ENCODE data around the gene TBC1D22A. TPM values are rescaled to one million over a fixed set of nuclear protein-coding genes. Genes with fewer than 3 reads are reported as not detected.

Gene TBC1D22A
- total RNA-seq, 2 experiments from 2014 or later, result 22.3 to 43.9 TPM

- H3K36me3 ChIP-seq (ENCODE audit: insufficient read depth, low read length), result peaks cover 51% of the 10 kb centered on the region; the same call in 1 of the 2 replicates
- peaks cover 11% of the 10 kb centered on the region for H3K79me2 ChIP-seq (ENCODE audit: insufficient read depth, low read depth, low read length)
- H3K4me3 ChIP-seq (ENCODE audit: low read depth, low read length, poor library complexity, severe bottlenecking), result no peak overlapping the region
- TF ChIP-seq CTCF (conservative IDR thresholded peaks at IDR 0.05; ENCODE audit: low read length), result no peak
- no peak for TF ChIP-seq EZH2phosphoT487 (IDR thresholded peaks at IDR 0.05; ENCODE audit: borderline replicate concordance, low read depth, low read length)
- H3K27ac ChIP-seq (ENCODE audit: low read depth, low read length, poor library complexity, severe bottlenecking), result no peak overlapping the region
- H3K4me1 ChIP-seq (ENCODE audit: insufficient read depth, low read length, poor library complexity, severe bottlenecking), result peaks cover 7% of the 10 kb centered on the region
- H3K9me3 ChIP-seq (ENCODE audit: low read length), result no peaks in the 10 kb centered on the region
- H2AFZ ChIP-seq (ENCODE audit: low read length), result no peak overlapping the region
- CTCF ChIA-PET (ENCODE audit: unreplicated experiment), result no interaction called here
- H3K9me2 ChIP-seq (ENCODE audit: insufficient read depth, low read length), result no peaks in the 10 kb centered on the region
- no peak overlapping the region for H3K4me2 ChIP-seq (ENCODE audit: low read length)
- intact Hi-C loops (cut with micrococcal nuclease; ENCODE audit: unreplicated experiment), result loop anchor here (10.0 kb wide), 1 partner anchor 109 kb away; no protein-coding TSS in a partner anchor
- H4K20me1 ChIP-seq (ENCODE audit: insufficient read depth, low read length), result 0 out of 2 replicates have a peak, but pooled peaks cover 3% of the 10 kb centered on the region
- DNase-seq (ENCODE audit: low spot score), result no peak
- no TSS peak for BruUV-seq (replicated peaks)
- POLR2A ChIA-PET, result no interaction called here
Observed at GRCh38 chr22:46794067-46794466, 31.6 kb downstream of the TBC1D22A start.

GRCh38 chr22:46794491-46794890, 32.0 kb downstream of the TBC1D22A start:
- peaks cover 11% of the 10 kb centered on the region for H3K79me2 ChIP-seq (ENCODE audit: insufficient read depth, low read depth, low read length)
- 0 out of 2 replicates have a peak, but pooled peaks cover 3% of the 10 kb centered on the region for H4K20me1 ChIP-seq (ENCODE audit: insufficient read depth, low read length)
- intact Hi-C loops (cut with micrococcal nuclease; ENCODE audit: unreplicated experiment), result loop anchor here (10.0 kb wide), 1 partner anchor 110 kb away; no protein-coding TSS in a partner anchor
- no peak overlapping the region for H3K27ac ChIP-seq (ENCODE audit: low read depth, low read length, poor library complexity, severe bottlenecking)
- no peak overlapping the region for H3K4me2 ChIP-seq (ENCODE audit: low read length)
- no peaks in the 10 kb centered on the region for H3K9me2 ChIP-seq (ENCODE audit: insufficient read depth, low read length)
- no peak for DNase-seq (ENCODE audit: low spot score)
- H3K4me3 ChIP-seq (ENCODE audit: low read depth, low read length, poor library complexity, severe bottlenecking), result no peak overlapping the region
- no TSS peak for BruUV-seq (replicated peaks)
- ChIA-PET CTCF (ENCODE audit: unreplicated experiment) (no interaction called here), POLR2A (no interaction called here)
- H2AFZ ChIP-seq (ENCODE audit: low read length), result no peak overlapping the region
- peaks cover 55% of the 10 kb centered on the region for H3K36me3 ChIP-seq (ENCODE audit: insufficient read depth, low read length)
- TF ChIP-seq CTCF (conservative IDR thresholded peaks at IDR 0.05; ENCODE audit: low read length) (no peak), EZH2phosphoT487 (IDR thresholded peaks at IDR 0.05; ENCODE audit: borderline replicate concordance, low read depth, low read length) (no peak)
- no peaks in the 10 kb centered on the region for H3K9me3 ChIP-seq (ENCODE audit: low read length)
- peaks cover 7% of the 10 kb centered on the region for H3K4me1 ChIP-seq (ENCODE audit: insufficient read depth, low read length, poor library complexity, severe bottlenecking)

- no peaks in the 10 kb centered on the region for H3K9me2 ChIP-seq (ENCODE audit: insufficient read depth, low read length)
- H2AFZ ChIP-seq (ENCODE audit: low read length), result no peak overlapping the region
- ChIA-PET CTCF (ENCODE audit: unreplicated experiment) (no interaction called here), POLR2A (interaction anchor here (0.9 kb wide), 1 partner anchor 11 kb away, joined by 3 read pairs; no protein-coding TSS in a partner anchor)
- no peak overlapping the region for H3K4me3 ChIP-seq (ENCODE audit: low read depth, low read length, poor library complexity, severe bottlenecking)
- peaks cover 62% of the 10 kb centered on the region for H3K36me3 ChIP-seq (ENCODE audit: insufficient read depth, low read length)
- peaks cover 11% of the 10 kb centered on the region; the same call in 1 of the 2 replicates for H3K79me2 ChIP-seq (ENCODE audit: insufficient read depth, low read depth, low read length)
- DNase-seq (ENCODE audit: low spot score), result no peak
- TF ChIP-seq CTCF (conservative IDR thresholded peaks at IDR 0.05; ENCODE audit: low read length), result no peak
- TF ChIP-seq EZH2phosphoT487 (IDR thresholded peaks at IDR 0.05; ENCODE audit: borderline replicate concordance, low read depth, low read length), result no peak
- H3K27ac ChIP-seq (ENCODE audit: low read depth, low read length, poor library complexity, severe bottlenecking), result no peak overlapping the region
- H3K4me1 ChIP-seq (ENCODE audit: insufficient read depth, low read length, poor library complexity, severe bottlenecking), result peaks cover 7% of the 10 kb centered on the region
- H3K4me2 ChIP-seq (ENCODE audit: low read length), result no peak overlapping the region
- intact Hi-C loops (cut with micrococcal nuclease; ENCODE audit: unreplicated experiment), result loop anchor here (10.0 kb wide), 1 partner anchor 110 kb away; no protein-coding TSS in a partner anchor
- H4K20me1 ChIP-seq (ENCODE audit: insufficient read depth, low read length), result 0 out of 2 replicates have a peak, but pooled peaks cover 3% of the 10 kb centered on the region
- no TSS peak for BruUV-seq (replicated peaks)
- H3K9me3 ChIP-seq (ENCODE audit: low read length), result no peaks in the 10 kb centered on the region
Observed at GRCh38 chr22:46795140-46795539, 32.7 kb downstream of the TBC1D22A start.

All from OCI-LY7 (cell line).